ENCODE data around the gene SLC6A1.
A peak's percentile ranks its signal among the peaks of the same experiment; 100 is the strongest.

SLC6A1 gene

DNA sequence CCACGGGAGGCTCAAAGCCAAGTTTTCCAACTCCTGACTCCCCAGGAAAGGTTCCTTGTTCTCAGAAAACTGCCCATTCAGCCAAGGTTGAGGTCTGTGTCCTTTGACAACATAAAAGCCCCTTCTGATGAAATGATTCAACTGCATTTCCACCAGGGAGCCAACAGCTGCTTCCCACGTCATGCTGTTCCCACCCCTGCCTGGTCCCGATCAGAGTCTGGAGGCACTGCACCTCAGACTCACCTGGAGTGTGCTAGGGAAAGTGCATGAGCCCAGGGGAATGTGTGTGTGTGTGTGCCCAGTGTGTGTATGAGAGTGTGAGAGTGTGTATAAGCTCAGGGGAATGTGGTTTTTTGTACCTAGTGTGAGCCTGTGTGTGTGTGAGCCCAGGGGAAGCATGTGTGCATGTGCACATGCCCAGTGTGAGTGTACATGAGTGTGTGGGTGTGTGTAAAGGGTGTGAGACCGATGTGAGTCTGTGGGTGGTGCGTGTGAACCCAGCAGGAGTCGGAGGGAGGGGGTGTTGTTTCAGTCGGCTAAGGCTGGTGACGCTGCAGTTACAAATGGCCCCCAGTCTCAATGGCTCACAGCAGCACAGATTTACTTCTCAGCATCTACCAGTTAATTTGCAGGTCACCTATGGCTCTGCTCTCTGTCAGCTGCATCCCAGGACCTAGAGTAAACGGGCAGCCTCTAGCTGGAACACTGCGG is 20.3 kb upstream of the SLC6A1 start:
- no peak for DNase-seq

- no peak for DNase-seq
These were observed 19.4 kb upstream of the SLC6A1 start for GRCh38 chr3:10973046-10973595.

DNA sequence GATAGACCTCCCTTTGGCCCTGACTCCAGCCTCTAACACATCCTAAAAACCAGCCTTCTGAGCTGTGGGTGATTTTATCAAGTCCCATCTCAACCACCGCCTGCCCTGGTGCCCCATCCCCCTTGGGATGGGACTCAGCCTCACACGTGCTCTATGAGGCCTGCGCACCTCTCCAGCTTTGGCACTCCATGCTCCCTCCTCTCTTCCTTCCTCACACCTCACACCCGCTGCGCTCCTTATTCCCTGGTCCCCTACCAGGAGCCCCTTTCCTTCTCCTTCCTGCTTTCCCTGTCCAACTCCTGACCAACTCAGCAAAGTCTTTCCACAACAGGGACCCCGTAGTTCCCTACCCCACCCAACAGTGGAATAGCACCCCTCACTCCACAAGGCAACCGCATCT is 18.4 kb upstream of the SLC6A1 start:
- no peak for DNase-seq

GRCh38 chr3:10974746-10975375 is 17.7 kb upstream of the SLC6A1 start:
- DNase-seq: no peak

- DNase-seq: no peak
These were observed 16.8 kb upstream of the SLC6A1 start for GRCh38 chr3:10975695-10976234.

DNA sequence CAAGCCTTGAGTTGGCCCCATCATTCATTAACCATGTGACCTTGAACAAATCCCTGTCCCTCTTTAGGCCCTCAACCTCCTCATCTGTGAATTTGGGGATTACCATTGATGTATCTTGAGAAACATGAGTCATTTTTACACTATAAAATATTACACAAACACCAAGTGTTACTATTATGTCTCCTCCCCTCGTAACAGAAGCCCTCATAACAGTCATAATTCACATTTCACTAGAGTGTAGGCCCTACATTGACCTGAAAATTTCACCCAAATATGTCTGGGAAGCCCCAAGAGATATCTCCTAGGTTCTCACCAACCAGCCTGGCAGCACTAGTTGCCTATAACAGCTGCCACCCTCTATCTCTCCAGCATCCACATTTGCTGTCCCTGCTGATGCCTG is 15.8 kb upstream of the SLC6A1 start:
- no peak for DNase-seq

DNA sequence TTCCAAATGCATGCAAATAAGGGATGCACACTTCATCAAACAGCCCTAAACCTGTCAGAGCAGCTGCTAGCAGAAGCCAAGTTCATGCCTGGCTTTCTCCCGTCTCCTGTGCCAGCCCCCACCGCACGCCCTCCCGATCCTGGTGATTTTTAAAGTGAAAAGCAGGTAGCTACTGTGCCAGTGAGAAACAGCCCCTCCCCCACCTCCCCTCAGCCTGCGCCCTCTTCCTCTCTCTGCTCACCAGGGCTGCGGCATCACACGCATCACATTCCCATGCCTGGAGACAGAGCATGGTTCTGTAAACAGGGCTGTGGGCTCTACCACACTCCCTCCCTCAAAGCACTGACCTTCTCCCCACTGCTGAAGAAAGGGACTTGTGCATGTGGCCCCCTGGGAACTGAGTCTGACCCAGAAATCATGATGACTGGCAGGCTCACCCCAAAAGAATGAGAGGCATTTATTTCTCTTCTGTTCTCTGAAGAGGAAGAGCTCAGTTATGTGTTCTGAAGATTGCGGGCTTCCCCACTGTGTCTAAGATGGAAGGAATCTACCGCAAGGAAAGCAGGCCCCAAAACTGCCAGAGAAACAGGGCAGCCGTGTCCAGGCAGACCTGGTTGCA is 14.5 kb upstream of the SLC6A1 start:
- no peak for DNase-seq

DNA sequence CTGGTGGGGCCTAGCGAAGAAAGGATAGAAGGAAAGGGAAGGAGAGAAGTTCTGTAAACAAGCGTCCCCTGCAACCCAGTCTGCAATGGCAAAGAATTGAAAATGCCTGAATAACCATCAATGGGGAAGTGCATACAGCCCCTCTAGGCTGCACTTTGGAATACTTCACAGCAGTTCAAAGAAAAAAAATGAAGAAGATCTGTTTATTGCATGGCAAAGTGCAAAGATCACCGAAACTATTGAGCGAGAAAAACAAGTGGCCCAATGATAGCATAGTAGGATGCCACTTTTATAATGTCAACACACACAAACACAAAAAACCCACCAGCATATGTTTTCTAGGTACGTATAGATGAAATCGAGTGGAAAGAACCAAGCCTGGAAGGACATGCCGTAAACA is 13.6 kb upstream of the SLC6A1 start:
- no peak for DNase-seq

DNA sequence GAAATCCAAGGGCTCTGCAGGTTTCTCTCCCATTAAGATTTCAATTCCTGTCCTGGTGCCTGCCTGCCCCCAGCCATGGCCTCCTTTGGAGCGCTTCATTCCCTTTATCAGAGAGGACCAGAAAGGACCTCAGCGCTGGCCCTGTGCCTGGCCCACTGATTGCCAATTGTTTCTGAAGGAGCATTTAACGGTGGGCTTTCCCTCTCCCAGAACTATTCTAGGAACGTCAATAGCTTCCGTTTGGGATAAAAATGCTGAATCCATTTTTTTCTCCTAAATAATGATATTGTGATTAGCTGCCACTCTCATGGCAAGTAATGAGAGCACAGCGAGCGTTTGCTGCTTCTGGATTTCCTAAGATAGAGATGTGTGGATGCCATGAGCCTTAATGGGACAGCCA is 12.2 kb upstream of the SLC6A1 start:
- no peak for DNase-seq

DNA sequence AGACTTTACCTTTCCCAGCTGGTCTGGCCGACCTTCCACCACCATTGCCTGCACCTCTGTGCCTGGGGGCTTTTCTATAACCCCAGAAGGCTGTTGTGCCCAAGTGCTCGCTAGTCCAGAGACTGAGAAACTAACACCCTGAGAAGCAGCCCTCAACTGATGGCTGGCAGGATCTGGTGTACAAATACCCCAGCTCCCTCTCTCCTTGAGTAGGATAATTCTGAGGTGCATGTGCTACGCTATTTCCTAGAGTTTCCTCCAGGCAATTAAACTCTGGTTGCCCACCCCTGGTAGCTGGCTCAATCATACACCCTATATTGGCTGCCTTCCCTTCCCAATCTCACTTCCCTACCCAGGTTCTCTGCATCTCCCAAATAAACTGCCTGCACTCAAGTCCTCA is 11.5 kb upstream of the SLC6A1 start:
- no peak for DNase-seq

DNA sequence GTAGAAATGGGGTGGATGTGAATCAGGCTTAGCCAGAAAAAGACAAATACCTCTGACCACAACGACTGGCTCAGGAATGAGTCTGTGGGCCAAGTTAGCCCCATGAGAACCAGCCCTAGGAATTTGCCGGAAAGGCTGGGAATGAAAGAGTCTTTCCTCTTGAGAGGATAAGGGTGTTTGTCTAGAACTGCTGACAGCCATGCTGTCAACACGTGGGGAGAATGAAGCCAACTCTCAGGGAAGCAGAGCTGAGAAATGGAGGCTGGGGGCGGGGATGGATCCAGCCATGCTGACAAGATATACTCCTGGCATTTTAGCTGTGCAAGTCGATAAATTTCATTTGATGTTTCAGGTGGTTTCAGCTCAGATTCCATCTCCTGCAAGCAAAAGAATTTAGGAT is 10.6 kb upstream of the SLC6A1 start:
- no peak for DNase-seq

- no peak for DNase-seq
These were observed 9.8 kb upstream of the SLC6A1 start for GRCh38 chr3:10982782-10983181.

DNA sequence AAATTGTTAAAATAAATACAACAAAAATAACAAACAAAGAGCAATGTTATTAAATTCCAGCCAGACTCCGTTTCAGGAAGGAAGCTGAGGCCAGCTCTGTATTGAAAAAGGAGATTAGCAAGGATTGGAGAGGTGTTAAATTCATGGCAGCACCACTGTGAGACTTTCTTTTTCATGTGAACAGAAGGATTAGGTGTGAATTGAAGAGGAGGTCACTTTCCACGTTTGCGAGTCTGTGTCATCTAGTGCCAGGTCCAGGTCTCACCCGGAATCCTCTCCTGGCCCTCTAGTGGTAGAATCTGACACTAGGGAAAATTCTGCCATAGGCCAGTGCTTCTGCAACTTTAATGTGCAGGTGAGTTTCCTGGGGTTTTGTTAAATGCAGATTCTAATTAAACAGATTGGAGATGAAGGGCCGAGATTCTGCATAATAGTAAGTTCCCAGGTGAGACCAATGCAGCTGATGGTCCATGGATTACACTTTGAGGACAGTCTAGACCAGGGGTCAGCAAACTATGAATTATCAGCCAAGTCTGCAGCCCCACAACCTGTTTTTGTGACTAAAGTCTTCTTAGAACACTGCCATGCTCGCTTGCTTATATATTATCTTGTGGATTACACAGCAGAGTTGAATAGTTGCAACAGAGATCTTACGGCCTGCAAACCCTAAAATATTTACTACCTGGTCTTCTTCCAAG is 9.2 kb upstream of the SLC6A1 start:
- DNase-seq: peak; percentile 66

DNA sequence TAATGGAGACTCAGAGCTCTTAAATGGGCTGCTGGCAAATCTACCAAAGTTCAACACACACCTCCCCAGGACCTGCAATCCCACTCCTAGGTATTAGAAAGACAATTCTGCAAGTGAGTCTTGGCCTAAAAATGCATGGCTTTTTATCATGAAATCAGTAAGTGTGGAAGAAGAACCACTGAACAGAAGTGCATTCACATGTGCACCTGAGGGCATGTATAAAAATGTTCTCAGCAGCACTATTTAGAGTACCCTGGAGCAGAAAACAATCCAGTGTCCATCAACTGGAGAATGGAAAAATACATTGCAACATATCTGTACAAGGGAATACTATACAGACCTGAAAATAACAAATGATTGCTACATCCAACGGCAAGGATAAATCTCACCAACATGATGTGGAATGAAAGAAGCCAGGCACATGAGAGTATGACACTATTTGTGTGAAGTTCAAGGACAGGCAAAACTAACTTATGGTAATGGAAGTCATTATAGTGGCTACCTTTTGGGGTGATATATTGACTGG is 8.1 kb upstream of the SLC6A1 start:
- no peak for DNase-seq

DNA sequence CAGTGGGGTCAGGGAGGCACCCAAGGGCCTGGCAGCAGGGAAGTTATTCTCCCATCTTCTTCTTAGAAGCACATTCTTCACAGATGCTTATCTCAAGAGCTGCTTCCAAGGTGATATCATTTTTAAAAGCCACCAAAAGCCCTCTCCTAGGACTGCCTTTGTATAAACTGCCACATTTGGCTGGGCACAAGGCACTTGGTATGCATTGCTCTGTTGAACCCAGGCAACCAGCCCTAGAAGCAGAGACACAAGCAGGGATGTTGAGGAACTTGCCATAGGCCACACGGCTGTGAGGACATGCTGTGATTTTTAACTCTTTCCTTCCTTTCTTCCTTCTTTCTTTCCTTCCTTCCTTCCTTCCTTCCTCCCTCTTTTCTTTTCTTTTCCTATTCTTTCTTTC is 7.4 kb upstream of the SLC6A1 start:
- no peak for DNase-seq

DNA sequence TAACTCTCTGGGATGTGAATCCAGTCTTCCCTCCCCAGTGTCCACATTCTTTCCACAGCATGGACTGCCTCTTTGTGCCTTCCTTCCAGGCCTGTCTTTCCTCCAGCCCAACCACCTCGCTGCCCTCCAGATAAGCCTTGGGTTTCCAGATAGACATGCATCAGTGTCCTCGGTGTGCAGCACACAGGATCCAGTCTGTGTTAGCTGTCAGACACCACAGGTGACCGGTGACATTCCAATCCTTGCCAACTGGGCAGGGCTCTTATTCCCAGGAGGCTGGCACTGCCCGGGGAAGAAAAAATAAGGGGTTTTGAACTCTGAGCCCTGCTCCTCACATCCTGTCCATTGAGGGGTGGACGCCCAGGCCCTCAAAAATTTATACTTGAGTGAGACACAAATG is 6.0 kb upstream of the SLC6A1 start:
- no peak for DNase-seq

- no peak for DNase-seq
These were observed 4.4 kb upstream of the SLC6A1 start for GRCh38 chr3:10988001-10988665.

DNA sequence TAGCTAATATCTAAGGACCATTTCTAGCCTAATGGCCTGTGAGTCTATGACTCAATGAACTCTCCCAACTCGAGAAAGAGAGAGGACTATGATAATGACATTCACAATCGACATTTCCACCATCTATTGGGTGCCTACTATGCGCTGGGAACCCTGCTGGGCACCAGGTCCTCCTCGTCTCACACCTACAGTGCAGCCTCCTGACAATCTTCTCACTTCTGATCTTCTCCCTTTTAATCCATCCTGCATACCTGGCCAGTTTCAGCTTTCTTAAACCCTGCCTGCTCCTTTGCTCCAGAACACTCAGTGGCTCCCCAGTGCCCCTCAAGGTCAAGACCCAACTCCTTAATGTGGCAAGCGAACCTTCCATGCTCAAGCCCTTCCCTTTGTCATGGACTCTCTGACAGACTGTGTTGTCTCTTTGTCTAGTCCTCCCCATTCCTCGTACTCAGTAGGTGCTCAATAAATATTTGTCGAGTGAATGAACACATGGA is 3.5 kb upstream of the SLC6A1 start:
- no peak for DNase-seq

- no peak for DNase-seq
These were observed 588 bp downstream of the SLC6A1 start for GRCh38 chr3:10992943-10993728.

DNA sequence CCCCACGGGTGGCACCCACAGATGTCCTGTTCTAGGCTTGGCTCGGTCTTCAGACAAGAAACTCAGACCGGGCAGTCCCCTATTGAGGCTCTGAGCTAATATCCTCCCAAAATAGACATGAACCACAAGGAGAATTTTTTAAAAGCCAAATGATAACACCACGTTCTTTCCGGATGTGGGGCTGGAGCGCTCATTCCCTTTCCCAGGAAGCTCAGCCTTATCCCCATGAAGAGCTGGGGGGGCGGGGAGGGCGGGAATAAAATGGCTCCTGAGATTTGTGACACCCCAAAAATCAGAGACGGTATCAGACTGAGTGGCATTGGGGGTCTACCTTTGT is 1.1 kb downstream of the SLC6A1 start:
- no peak for DNase-seq

DNA sequence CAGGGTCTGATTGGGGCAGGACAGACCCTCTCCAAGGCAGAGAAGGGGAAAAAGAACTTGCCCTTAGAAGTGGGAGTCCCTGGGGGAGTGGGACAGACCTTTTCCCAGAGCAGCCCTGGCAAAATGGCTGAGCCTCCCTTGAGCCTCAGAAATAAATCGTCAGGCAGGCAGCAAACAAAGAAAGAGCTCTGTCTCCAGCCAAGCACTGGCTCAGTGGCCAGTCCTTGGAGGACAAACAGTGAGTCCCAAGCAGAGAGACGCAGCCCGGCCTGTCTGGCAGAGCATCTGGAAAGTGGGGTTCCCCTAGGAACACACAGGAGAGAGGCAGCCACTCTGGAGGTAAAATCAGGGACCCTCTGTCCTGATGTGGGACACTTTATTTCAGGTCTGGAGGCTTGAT is 1.8 kb downstream of the SLC6A1 start:
- no peak for DNase-seq

GRCh38 chr3:10995871-10996270 is 3.3 kb downstream of the SLC6A1 start:
- no peak for DNase-seq

All from NCI-H2029 treated with DMSO at 0.1 percent for 48 hours (cell line).